ENCODE data around the gene BLOC1S1. TPM values are rescaled to one million over a fixed set of nuclear protein-coding genes. Genes with fewer than 3 reads are reported as not detected.
A peak's percentile ranks its signal among the peaks of the same experiment; 100 is the strongest.

The BLOC1S1 gene
- total RNA-seq, 2 experiments from 2014 or later = 118 to 124 TPM

DNA sequence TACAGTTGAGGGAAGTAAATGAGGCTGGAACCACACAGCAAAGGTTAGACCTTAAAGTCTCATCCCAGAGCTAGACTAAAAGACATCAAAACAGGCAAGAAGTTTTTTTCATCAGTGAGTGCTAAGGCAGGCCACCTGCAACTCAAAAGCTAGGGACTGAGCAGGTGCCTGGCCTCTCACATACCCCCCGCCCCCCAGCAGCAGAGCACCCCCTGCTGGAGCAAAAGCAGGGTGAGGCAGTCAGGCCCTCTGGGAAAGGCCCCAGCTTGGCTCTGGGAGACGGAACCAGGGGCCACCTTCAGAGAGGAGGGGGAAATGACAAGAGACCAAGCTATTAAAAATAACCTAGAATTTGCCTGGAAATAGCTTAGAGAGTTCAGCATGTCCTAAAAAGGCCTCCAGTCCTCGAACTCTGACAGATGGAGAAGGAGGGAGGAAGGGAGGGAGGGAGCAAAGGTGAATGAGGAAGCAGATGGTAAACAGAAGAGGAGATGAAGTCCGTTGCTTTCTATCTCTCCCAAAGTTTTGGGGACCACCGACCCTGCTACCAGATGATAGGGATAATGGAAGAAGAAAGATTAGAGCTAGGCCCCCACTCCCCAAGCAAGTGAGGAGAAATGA lies 10.0 kb upstream of the BLOC1S1 start:
- no peaks in the 10 kb centered on the region for H3K9me3 Mint-ChIP-seq
- no peak overlapping the region for H3K27ac Mint-ChIP-seq
- intact Hi-C loops (cut with micrococcal nuclease) = no loop called here
- CTCF ChIA-PET = interaction anchor here (0.6 to 3.3 kb wide), 7 partner anchors 10 to 982 kb away, joined by 3 to 11 read pairs (median 3); partner anchors contain the start of gene BLOC1S1
- DNase-seq = no peak
- peaks cover 21% of the 10 kb centered on the region for H3K27me3 Mint-ChIP-seq (ENCODE audit: low read depth)
- peaks cover 14% of the 10 kb centered on the region for H3K4me1 Mint-ChIP-seq (ENCODE audit: low read depth)
- H3K4me3 Mint-ChIP-seq = no peak overlapping the region
- no peaks in the 10 kb centered on the region for H3K36me3 Mint-ChIP-seq (ENCODE audit: low read depth)

DNA sequence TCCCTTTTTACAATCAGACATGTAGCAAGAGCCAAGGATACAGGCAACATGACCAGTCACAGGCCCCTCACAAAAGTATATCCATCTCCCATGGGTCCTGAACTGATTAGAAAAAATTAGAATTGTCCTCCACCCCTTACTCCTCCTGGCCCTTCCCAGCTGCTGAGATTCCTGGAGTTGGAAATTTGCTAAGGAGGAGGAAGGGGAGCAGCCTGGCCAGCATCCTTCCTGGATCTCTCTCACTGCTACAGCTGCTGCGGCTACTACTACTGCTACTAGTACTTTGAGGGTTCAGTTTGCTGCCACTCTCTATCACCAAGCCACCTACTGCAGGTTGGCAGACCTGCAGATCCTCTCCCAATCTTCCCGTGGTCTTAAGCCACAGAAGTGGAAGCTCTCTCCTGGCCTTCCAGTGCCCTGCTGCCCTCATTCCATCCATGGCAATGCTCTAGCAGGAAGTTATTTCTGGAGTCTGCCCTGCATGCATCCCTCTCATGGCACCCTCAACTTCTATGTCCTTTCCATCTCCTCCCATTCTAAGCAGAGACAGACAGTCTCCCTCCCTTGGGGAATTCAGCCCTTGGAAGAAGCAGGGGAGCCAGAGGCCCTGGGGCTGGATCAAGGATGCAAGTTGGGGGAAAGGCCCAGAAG lies 9.2 kb upstream of the BLOC1S1 start:
- H3K36me3 Mint-ChIP-seq (ENCODE audit: low read depth) = no peaks in the 10 kb centered on the region
- H3K27me3 Mint-ChIP-seq (ENCODE audit: low read depth) = peaks cover 22% of the 10 kb centered on the region
- no peaks in the 10 kb centered on the region for H3K9me3 Mint-ChIP-seq
- DNase-seq = no peak
- no peak overlapping the region for H3K27ac Mint-ChIP-seq
- peaks cover 14% of the 10 kb centered on the region for H3K4me1 Mint-ChIP-seq (ENCODE audit: low read depth)
- intact Hi-C loops (cut with micrococcal nuclease) = no loop called here
- CTCF ChIA-PET = interaction anchor here (1.2 to 3.3 kb wide), 4 partner anchors 31 to 96 kb away, joined by 3 to 11 read pairs (median 6); no protein-coding TSS in a partner anchor
- peak overlapping the region; percentile 80 for H3K4me3 Mint-ChIP-seq

- H3K4me3 Mint-ChIP-seq = peak overlapping the region; percentile 80
Observed at GRCh38 chr12:55707219-55707671, 8.6 kb upstream of the BLOC1S1 start.

DNA sequence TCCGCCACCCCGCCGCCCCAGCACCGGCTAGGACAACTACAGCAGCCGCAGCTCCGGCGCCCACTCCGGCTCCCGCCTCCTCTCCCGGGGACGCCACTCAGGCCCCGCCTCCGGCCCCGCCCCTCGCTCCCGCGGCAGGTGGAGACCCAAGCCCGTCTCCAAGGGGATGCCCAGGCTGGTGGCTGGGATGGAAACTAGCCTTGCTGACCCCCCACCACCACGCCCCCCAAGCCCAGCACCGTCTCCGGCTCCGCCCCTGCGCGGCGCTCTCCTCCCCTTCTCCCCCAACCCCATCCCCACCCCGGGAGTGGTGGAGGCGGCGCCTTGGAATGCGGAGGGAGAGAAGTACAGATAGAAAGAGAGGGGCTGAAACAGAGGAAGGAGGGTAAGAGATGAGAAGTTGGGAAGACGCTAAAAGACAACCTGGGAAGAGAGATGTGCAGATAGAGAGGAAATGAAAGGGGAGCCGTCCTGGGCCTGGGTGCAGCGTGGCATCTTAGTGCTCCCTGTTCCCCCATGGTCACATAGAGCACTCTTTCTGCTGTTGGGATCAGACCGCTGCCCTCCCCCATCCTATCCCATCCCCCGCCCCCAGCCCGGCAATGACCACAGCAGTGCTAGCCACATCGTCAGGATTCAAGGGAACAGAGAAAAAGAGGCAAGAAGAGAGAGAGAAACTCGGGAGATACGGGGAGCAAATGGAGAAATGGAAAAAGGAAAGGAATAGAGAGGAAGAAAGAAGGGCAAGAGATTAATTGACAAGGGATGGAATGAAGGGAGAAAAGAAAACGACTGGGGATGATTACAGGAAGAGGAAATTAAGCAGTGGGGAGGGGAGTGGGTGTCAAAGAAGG lies 7.8 kb upstream of the BLOC1S1 start, which contains the start of gene ITGA7:
TSS of gene ITGA7 (minus strand) at position 64 of the 854 bp plus-strand sequence. CDS start 222 bp downstream, outside the sequence.
- Mint-ChIP-seq H3K27me3 (ENCODE audit: low read depth) (peaks cover 25% of the 10 kb centered on the region), H3K4me3 (peak within 1 kb of the TSS; percentile 80), H3K4me1 (ENCODE audit: low read depth) (peaks cover 14% of the 10 kb centered on the region), H3K9me3 (no peaks in the 10 kb centered on the region), H3K36me3 (ENCODE audit: low read depth) (no peaks in the 10 kb centered on the region), H3K27ac (no peak within 1 kb of the TSS)
- intact Hi-C loops (cut with micrococcal nuclease) = no loop called here
- CTCF ChIA-PET = interaction anchor here (3.3 kb wide), 1 partner anchor 30 kb away, joined by 10 read pairs; no protein-coding TSS in a partner anchor
- DNase-seq = peak; percentile 65

More at GRCh38 chr12:55707219-55707671, 8.6 kb upstream of the BLOC1S1 start:
- H3K9me3 Mint-ChIP-seq = no peaks in the 10 kb centered on the region
- intact Hi-C loops (cut with micrococcal nuclease) = no loop called here
- CTCF ChIA-PET = interaction anchor here (3.3 kb wide), 1 partner anchor 30 kb away, joined by 10 read pairs; no protein-coding TSS in a partner anchor
- no peak for DNase-seq
- H3K4me1 Mint-ChIP-seq (ENCODE audit: low read depth) = peaks cover 14% of the 10 kb centered on the region
- no peaks in the 10 kb centered on the region for H3K36me3 Mint-ChIP-seq (ENCODE audit: low read depth)
- peaks cover 25% of the 10 kb centered on the region for H3K27me3 Mint-ChIP-seq (ENCODE audit: low read depth)
- no peak overlapping the region for H3K27ac Mint-ChIP-seq

DNA sequence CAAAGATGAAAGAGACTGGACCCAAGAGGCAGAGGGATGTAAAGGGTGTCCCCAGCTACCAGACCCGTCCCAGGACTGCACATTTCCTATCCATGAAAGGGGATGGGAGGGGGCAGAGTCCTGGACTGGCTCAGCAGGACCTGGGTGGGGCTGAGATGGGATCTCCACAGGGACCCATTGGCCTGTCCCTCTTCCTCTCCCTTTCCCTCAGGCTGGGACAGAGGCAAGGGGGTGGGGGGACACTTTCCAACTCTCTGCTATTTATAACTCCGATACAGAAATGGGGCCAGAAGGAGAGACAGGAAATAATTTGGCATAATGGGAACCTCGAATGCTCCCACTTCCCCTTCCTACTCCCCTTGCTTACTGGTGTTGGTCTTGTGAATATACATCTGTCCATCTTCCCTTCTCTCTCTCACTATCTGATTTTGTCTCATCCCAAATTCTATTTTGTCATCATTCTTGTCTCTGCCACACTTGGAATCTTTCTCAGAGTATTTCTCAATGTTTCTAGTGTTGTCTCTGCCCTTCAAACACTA lies 7.1 kb upstream of the BLOC1S1 start:
- H3K9me3 Mint-ChIP-seq = no peaks in the 10 kb centered on the region
- H3K27me3 Mint-ChIP-seq (ENCODE audit: low read depth) = peaks cover 25% of the 10 kb centered on the region
- H3K4me3 Mint-ChIP-seq = peak overlapping the region; percentile 80
- H3K4me1 Mint-ChIP-seq (ENCODE audit: low read depth) = peaks cover 14% of the 10 kb centered on the region
- intact Hi-C loops (cut with micrococcal nuclease) = no loop called here
- no peak for DNase-seq
- no peaks in the 10 kb centered on the region for H3K36me3 Mint-ChIP-seq (ENCODE audit: low read depth)
- CTCF ChIA-PET = no interaction called here
- H3K27ac Mint-ChIP-seq = no peak overlapping the region

GRCh38 chr12:55711786-55712553 lies 3.9 kb upstream of the BLOC1S1 start:
- peaks cover 20% of the 10 kb centered on the region for H3K27me3 Mint-ChIP-seq (ENCODE audit: low read depth)
- no peak for DNase-seq
- intact Hi-C loops (cut with micrococcal nuclease) = no loop called here
- CTCF ChIA-PET = interaction anchor here (0.8 to 1.3 kb wide), 2 partner anchors 25 to 26 kb away, joined by 3 to 5 read pairs; no protein-coding TSS in a partner anchor
- no peaks in the 10 kb centered on the region for H3K9me3 Mint-ChIP-seq
- H3K4me3 Mint-ChIP-seq = no peak overlapping the region
- H3K4me1 Mint-ChIP-seq (ENCODE audit: low read depth) = peaks cover 24% of the 10 kb centered on the region
- H3K36me3 Mint-ChIP-seq (ENCODE audit: low read depth) = peaks cover 3% of the 10 kb centered on the region
- H3K27ac Mint-ChIP-seq = no peak overlapping the region

GRCh38 chr12:55712700-55713415 lies 3.0 kb upstream of the BLOC1S1 start:
- CTCF ChIA-PET = interaction anchor here (1.0 to 1.3 kb wide), 2 partner anchors 17 to 25 kb away, joined by 3 to 5 read pairs; no protein-coding TSS in a partner anchor

GRCh38 chr12:55713721-55714120 lies 2.1 kb upstream of the BLOC1S1 start:
- H3K4me3 Mint-ChIP-seq = no peak overlapping the region
- CTCF ChIA-PET = no interaction called here
- intact Hi-C loops (cut with micrococcal nuclease) = no loop called here
- H3K36me3 Mint-ChIP-seq (ENCODE audit: low read depth) = peaks cover 3% of the 10 kb centered on the region
- H3K9me3 Mint-ChIP-seq = no peaks in the 10 kb centered on the region
- H3K27me3 Mint-ChIP-seq (ENCODE audit: low read depth) = peaks cover 9% of the 10 kb centered on the region
- no peak for DNase-seq
- H3K27ac Mint-ChIP-seq = no peak overlapping the region
- peaks cover 32% of the 10 kb centered on the region for H3K4me1 Mint-ChIP-seq (ENCODE audit: low read depth)

More at GRCh38 chr12:55712700-55713415, 3.0 kb upstream of the BLOC1S1 start:
- Mint-ChIP-seq H3K9me3 (no peaks in the 10 kb centered on the region), H3K4me3 (no peak overlapping the region), H3K4me1 (ENCODE audit: low read depth) (peaks cover 28% of the 10 kb centered on the region), H3K36me3 (ENCODE audit: low read depth) (peaks cover 3% of the 10 kb centered on the region), H3K27ac (no peak overlapping the region), H3K27me3 (ENCODE audit: low read depth) (peaks cover 16% of the 10 kb centered on the region)
- intact Hi-C loops (cut with micrococcal nuclease) = no loop called here
- no peak for DNase-seq

DNA sequence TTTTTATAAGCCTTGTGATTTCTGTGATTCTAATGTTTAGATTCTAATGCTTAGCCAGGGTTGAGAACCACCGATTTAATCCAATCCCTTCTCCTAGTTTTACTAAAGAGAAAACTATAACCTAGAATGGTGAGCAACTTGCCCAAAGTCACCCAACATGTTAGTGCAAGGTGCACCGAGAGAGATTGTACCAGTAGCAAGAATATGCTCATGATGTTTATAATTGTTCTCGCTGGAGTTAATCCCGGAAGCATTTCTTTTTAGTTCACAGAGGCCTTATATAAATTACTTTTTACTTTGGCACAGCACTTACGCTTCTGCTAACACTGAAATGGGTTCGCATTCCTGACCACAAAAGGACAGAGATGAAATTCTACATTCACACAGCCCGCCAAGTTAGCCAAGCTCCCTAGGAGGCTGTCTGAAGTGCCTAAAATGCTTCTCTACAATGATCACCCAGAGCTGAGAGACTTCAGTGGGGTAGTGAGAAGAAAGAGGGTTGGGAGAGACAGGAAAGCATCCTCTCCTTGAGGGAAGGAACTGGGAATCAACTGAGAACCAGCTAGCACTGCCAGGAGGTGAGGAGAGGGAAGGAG lies 579 bp upstream of the BLOC1S1 start:
- CTCF ChIA-PET = interaction anchor here (0.6 to 3.5 kb wide), 6 partner anchors 10 to 114 kb away, joined by 3 to 32 read pairs (median 4); no protein-coding TSS in a partner anchor
- Mint-ChIP-seq H3K36me3 (ENCODE audit: low read depth) (peaks cover 3% of the 10 kb centered on the region), H3K9me3 (no peaks in the 10 kb centered on the region), H3K4me1 (ENCODE audit: low read depth) (peaks cover 28% of the 10 kb centered on the region), H3K27me3 (ENCODE audit: low read depth) (peaks cover 3% of the 10 kb centered on the region), H3K27ac (peak overlapping the region; percentile 91), H3K4me3 (peak overlapping the region; percentile 92)
- intact Hi-C loops (cut with micrococcal nuclease) = loop anchor here (5.0 kb wide), 1 partner anchor 728 kb away; no protein-coding TSS in a partner anchor
- DNase-seq = no peak

GRCh38 chr12:55716582-55716957 lies 724 bp downstream of the BLOC1S1 start:
- peaks cover 28% of the 10 kb centered on the region for H3K4me1 Mint-ChIP-seq (ENCODE audit: low read depth)
- DNase-seq = no peak
- peak overlapping the region; percentile 91 for H3K27ac Mint-ChIP-seq
- CTCF ChIA-PET = interaction anchor here (1.0 to 3.5 kb wide), 5 partner anchors 13 to 541 kb away, joined by 3 to 32 read pairs (median 7); partner anchors contain the start of genes ANKRD52 and CD63
- peaks cover 3% of the 10 kb centered on the region for H3K27me3 Mint-ChIP-seq (ENCODE audit: low read depth)
- intact Hi-C loops (cut with micrococcal nuclease) = loop anchor here (1.0 to 5.0 kb wide), 8 partner anchors 13 to 729 kb away; partner anchors contain the start of genes CD63, PA2G4, RPL41 and SARNP
- H3K4me3 Mint-ChIP-seq = peak overlapping the region; percentile 92
- H3K36me3 Mint-ChIP-seq (ENCODE audit: low read depth) = peaks cover 3% of the 10 kb centered on the region
- H3K9me3 Mint-ChIP-seq = no peaks in the 10 kb centered on the region

Measured in activated naive CD4-positive, alpha-beta T cell treated with anti-CD3 and anti-CD28 coated beads for 36 hours (primary cell).